ENCODE measurements around the gene P2RY6. TPM values are rescaled to one million over a fixed set of nuclear protein-coding genes. Genes with fewer than 3 reads are reported as not detected.

P2RY6 gene
- total and polyA plus RNA-seq, 12 donors, result 0.83 to 13.0 (median 1.8) TPM

DNA sequence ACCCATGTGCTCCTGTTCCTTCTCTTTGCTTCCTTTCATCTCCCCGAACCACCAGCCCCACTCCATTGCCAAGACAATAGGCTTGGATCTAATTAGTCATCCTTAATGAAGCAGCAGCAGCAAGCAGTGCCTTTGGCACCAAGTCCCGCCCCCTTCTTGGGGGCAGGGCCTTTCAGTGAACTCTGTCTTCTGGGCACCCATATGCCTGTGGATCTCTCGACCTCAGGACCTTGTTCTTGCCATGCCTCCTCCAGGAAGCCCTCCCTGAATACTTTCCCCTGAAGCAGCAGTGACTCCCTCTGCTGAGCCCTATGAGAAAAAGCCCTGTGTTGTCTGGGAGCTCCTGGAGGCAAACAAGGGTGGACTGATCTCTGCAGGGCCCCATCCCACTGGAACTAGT, 68.0 kb downstream of the P2RY6 start:
- H3K4me1 ChIP-seq, result peaks cover 9 to 87% (median 36%) of the 10 kb centered on the region in 9 donors
- TF ChIP-seq, protein P1, sequence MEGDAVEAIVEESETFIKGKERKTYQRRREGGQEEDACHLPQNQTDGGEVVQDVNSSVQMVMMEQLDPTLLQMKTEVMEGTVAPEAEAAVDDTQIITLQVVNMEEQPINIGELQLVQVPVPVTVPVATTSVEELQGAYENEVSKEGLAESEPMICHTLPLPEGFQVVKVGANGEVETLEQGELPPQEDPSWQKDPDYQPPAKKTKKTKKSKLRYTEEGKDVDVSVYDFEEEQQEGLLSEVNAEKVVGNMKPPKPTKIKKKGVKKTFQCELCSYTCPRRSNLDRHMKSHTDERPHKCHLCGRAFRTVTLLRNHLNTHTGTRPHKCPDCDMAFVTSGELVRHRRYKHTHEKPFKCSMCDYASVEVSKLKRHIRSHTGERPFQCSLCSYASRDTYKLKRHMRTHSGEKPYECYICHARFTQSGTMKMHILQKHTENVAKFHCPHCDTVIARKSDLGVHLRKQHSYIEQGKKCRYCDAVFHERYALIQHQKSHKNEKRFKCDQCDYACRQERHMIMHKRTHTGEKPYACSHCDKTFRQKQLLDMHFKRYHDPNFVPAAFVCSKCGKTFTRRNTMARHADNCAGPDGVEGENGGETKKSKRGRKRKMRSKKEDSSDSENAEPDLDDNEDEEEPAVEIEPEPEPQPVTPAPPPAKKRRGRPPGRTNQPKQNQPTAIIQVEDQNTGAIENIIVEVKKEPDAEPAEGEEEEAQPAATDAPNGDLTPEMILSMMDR (IDR thresholded peaks at IDR 0.05), result no peak
- H3K4me3 ChIP-seq, result no peak overlapping the region
- no peaks in the 10 kb centered on the region for H3K9me3 ChIP-seq
- intact Hi-C loops (cut with DNase I), result no loop called here
- DNase-seq (no peak), ATAC-seq (no peak)
- WGBS, 2 donors, result 70 to 71% methylated on average over 3 of the region's 3 CpGs
- H3K27me3 ChIP-seq, result no peaks in the 10 kb centered on the region
- H3K27ac ChIP-seq, result no peak overlapping the region
- peaks cover 0 to 13% (median 0%) of the 10 kb centered on the region in 9 donors for H3K36me3 ChIP-seq

DNA sequence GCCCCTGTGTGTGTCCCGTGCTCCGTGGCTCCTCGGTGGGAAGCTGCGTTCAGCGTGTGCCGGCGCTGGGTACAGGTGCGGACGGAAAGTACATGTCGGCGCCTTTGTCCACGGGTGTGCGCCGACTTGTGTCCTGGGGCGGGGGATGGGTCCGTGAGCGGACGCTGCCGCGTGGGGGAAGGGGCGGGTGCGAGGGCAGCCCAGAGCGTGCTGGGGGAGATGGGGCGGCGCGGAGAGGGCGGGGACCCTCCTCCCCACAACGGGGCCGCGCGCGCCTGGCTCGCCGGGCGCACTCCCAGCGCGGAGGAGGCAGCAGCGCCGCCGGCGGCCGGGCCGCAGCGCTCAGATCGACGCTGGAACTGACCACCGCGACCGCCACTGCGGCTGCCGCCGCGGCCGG, 70.5 kb downstream of the P2RY6 start:
- Histone ChIP-seq H3K27ac (peak overlapping the region in 2 of 10 donors; percentile 28 to 34), H3K36me3 (peaks cover 0 to 14% (median 0%) of the 10 kb centered on the region in 9 donors), H3K9me3 (no peaks in the 10 kb centered on the region), H3K4me3 (peak overlapping the region in 8 of 10 donors; percentile 17 to 41 (median 36)), H3K4me1 (peaks cover 8 to 77% (median 30%) of the 10 kb centered on the region in 9 donors), H3K27me3 (no peaks in the 10 kb centered on the region)
- peak in 5 of 8 donors; percentile 11 to 36 (median 16) for ATAC-seq
- DNase-seq, result no peak
- 18 to 26% methylated on average over 37 to 54 of the region's 54 CpGs for WGBS, 2 donors
- TF ChIP-seq, protein P1 (IDR thresholded peaks at IDR 0.05), result peak in 1 of 9 donors; percentile 26
- intact Hi-C loops (cut with DNase I), result no loop called here

DNA sequence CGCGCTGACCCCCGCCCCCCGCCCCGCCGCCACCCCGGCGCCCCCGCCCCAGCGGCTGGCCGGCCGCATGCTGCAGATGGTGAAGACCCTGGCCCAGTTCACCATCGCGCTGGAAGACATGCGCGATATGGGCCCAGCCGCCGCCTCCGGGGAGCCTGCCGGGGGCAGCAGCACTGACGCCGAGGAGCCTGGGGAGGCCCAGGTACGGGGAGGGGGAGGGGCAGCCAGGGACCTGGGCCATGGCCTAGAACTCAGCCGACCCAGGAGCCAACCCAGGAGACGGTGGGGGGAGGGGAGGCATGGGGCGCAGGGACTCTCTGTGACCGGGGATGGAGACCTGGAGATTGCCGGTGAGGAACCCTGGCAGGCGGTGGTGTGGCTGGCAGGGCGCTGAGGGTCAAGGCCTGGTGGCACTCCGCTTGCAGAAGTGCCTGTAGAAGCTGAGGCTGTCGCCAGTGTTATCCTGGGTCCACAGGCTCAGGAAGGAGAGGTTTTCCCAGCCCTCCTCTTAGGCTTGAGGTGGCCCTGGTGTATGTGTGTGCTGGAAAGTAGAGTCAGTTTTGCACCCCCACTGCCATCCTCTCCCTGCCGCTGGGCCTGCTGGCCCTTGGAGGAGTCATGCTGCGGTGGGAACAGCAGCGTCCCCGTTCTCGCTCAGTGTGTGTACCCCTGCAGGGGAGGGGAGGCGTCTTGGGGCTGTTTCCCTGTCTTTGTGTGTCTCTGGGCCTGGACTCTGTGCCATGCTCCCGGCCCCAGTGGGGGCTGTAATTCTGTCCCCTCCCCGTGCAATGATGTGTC, 71.1 kb downstream of the P2RY6 start:
- Histone ChIP-seq H3K4me3 (peak overlapping the region in 8 of 10 donors; percentile 17 to 41 (median 36)), H3K9me3 (no peaks in the 10 kb centered on the region), H3K27ac (peak overlapping the region in 3 of 10 donors; percentile 28 to 53 (median 34)), H3K27me3 (no peaks in the 10 kb centered on the region), H3K4me1 (peaks cover 8 to 71% (median 28%) of the 10 kb centered on the region in 9 donors), H3K36me3 (peaks cover 0 to 19% (median 0%) of the 10 kb centered on the region in 9 donors)
- peak in 3 of 8 donors; percentile 5 to 6 (median 5) for ATAC-seq
- intact Hi-C loops (cut with DNase I), result no loop called here
- 35 to 49% methylated on average over 38 to 40 of the region's 40 CpGs for WGBS, 2 donors
- TF ChIP-seq, protein P1 (IDR thresholded peaks at IDR 0.05), result no peak
- DNase-seq, result no peak

DNA sequence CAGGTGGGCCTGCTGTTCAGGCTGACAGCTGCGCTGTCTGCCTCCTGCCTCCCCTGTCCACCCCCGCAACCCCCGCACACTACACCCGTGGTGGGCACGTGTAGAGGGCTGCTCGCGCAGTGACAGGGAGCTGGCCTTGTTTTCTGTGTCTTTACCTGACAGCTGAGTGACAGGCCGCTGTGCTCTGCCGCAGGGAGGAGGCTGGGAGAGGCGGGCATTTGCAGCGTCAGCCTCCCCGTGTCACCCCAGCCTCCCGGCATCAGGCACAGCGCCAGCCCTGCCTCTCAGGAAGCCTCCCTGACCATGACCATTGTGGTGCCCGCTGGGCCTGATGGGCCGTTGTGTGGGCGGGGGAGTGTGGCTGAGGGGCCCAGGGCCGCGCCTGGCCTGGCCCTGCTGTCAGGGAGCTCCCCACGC, 72.1 kb downstream of the P2RY6 start:
- DNase-seq, result peak; percentile 56
- peak; percentile 10 to 80 (median 57) for ATAC-seq
- intact Hi-C loops (cut with DNase I), result no loop called here
- peak overlapping the region in 4 of 10 donors; percentile 22 to 53 (median 26) for H3K27ac ChIP-seq
- peaks cover 8 to 64% (median 25%) of the 10 kb centered on the region in 9 donors for H3K4me1 ChIP-seq
- TF ChIP-seq, protein P1 (IDR thresholded peaks at IDR 0.05), result no peak
- 45 to 55% methylated on average over 20 of the region's 20 CpGs for WGBS, 2 donors
- peak overlapping the region in 1 of 10 donors; percentile 17 for H3K4me3 ChIP-seq
- H3K9me3 ChIP-seq, result no peaks in the 10 kb centered on the region
- H3K36me3 ChIP-seq, result peaks cover 0 to 28% (median 0%) of the 10 kb centered on the region in 9 donors
- no peaks in the 10 kb centered on the region for H3K27me3 ChIP-seq

Measured in heart right ventricle (tissue), 16 donors.